A673 (cell line): ENCODE data around the gene NCK1. TPM values are rescaled to one million over a fixed set of nuclear protein-coding genes. Genes with fewer than 3 reads are reported as not detected.
"Not testable (repeated sequence)": the region's sequence is repeated elsewhere in the genome, so short reads cannot be mapped to it uniquely, and the experiment has no call there.

Source experiments
- BruUV-seq: library from RNA; stranded (reverse); fragments of 400-500 nt; replicated peaks from 2 replicates; lab custom pipeline; 2021; lab: Mats Ljungman, UMichigan
- CTCF ChIA-PET: fragments of 300-600 bp; sonication (Branson Sonifier 250); formaldehyde crosslinking; loops from one replicate; lab custom pipeline; 2022; ENCODE audit warnings: antibody characterized with exemption; lab: Charles Lee
- POLR2A ChIA-PET: fragments of 300-600 bp; sonication (Branson Sonifier 250); formaldehyde crosslinking; loops from one replicate; lab custom pipeline; 2022; ENCODE audit warnings: antibody characterized with exemption; ENCODE audit not compliant: low non-redundant PET; lab: Charles Lee
- DNase-seq: peaks from one replicate; pipeline ENCODE4 v3.0.0-alpha.2; 2015; ENCODE audit warnings: low spot score
- H3K27ac ChIP-seq: fragments of 200-600 bp; sonication (generic); 2 replicates; pipeline ENCODE4 v1.5.1; 2016; ENCODE audit warnings: mixed run types, low read depth, mild to moderate bottlenecking, mixed read lengths, antibody characterized with exemption, low read length; ENCODE audit not compliant: poor library complexity, severe bottlenecking
- H3K27me3 ChIP-seq: fragments of 200-600 bp; sonication (generic); replicated peaks from 2 replicates; pipeline ENCODE4 v1.6.1; 2017; ENCODE audit warnings: mixed run types, low read depth, mild to moderate bottlenecking, mixed read lengths, antibody characterized with exemption, low read length; ENCODE audit not compliant: insufficient read depth, poor library complexity
- H3K36me3 ChIP-seq: fragments of 200-600 bp; sonication (generic); 2 replicates; pipeline ENCODE4 v1.6.1; 2016; ENCODE audit warnings: mixed run types, mild to moderate bottlenecking, mixed read lengths, antibody characterized with exemption, low read length; ENCODE audit not compliant: insufficient read depth, poor library complexity, severe bottlenecking
- H3K4me1 ChIP-seq: fragments of 200-600 bp; sonication (generic); 2 replicates; pipeline ENCODE4 v1.6.1; 2017; ENCODE audit warnings: mixed run types, mild to moderate bottlenecking, mixed read lengths, antibody characterized with exemption, low read length; ENCODE audit not compliant: insufficient read depth, poor library complexity, severe bottlenecking
- H3K4me3 ChIP-seq: fragments of 200-600 bp; sonication (generic); 2 replicates; pipeline ENCODE4 v1.5.1; 2016; ENCODE audit warnings: low read depth, mixed run types, mild to moderate bottlenecking, mixed read lengths, low read length; ENCODE audit not compliant: poor library complexity, severe bottlenecking
- H3K9me3 ChIP-seq: fragments of 200-600 bp; sonication (generic); 2 replicates; pipeline ENCODE4 v1.6.1; 2016; ENCODE audit warnings: mixed run types, low read depth, mild to moderate bottlenecking, mixed read lengths, antibody characterized with exemption, low read length; ENCODE audit not compliant: poor library complexity, severe bottlenecking
- EZH2 ChIP-seq: fragments of 200-600 bp; sonication (generic); IDR thresholded peaks from 2 replicates; pipeline ENCODE4 v1.6.1; 2017; ENCODE audit warnings: borderline replicate concordance, low read depth, mild to moderate bottlenecking, mixed read lengths, antibody characterized with exemption, low read length; ENCODE audit not compliant: poor library complexity, severe bottlenecking
- intact Hi-C: fragments of 100-400 bp; cut with micrococcal nuclease; formaldehyde crosslinking; loops from one replicate; pipeline ENCODE4 v1.10.0; 2022; ENCODE audit not compliant: unreplicated experiment
- total RNA-seq: library from RNA; stranded (reverse); gene quantifications from 2 replicates; pipeline ENCODE4 v1.2.3, GENCODE V29; 2021
- TF ChIP-seq, protein P1 (sequence below): fragments of 300-800, 200-600 bp; sonication (generic); conservative IDR thresholded peaks from 2 replicates; pipeline ENCODE4 v1.5.1; 2017; ENCODE audit warnings: low read depth, mild to moderate bottlenecking, antibody characterized with exemption, low read length, moderate library complexity, mixed read lengths

The NCK1 gene
- total RNA-seq, 1 experiment from 2014 or later: 50.2 TPM

DNA sequence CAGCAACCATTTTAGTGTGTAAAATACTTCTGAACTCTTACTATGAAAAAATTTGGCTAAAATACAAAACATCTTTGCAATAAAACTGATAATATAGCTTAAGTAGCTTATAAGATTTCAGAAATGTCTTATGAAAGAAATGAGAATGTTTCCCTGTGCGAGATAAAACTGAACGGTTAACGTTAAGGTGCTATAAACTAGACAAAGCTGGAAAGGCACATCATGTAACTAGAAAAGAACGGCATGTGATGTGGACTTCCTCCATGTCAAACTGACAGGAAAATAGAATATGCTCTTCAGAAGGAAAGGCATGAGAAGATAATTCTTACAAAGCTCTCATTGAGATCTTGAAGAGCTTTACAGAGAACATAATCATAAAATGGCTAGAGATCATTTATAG lies 36.5 kb downstream of the NCK1 start:
- H3K4me3 ChIP-seq: no peak overlapping the region
- no peak for TF ChIP-seq EZH2
- TF ChIP-seq, protein P1, sequence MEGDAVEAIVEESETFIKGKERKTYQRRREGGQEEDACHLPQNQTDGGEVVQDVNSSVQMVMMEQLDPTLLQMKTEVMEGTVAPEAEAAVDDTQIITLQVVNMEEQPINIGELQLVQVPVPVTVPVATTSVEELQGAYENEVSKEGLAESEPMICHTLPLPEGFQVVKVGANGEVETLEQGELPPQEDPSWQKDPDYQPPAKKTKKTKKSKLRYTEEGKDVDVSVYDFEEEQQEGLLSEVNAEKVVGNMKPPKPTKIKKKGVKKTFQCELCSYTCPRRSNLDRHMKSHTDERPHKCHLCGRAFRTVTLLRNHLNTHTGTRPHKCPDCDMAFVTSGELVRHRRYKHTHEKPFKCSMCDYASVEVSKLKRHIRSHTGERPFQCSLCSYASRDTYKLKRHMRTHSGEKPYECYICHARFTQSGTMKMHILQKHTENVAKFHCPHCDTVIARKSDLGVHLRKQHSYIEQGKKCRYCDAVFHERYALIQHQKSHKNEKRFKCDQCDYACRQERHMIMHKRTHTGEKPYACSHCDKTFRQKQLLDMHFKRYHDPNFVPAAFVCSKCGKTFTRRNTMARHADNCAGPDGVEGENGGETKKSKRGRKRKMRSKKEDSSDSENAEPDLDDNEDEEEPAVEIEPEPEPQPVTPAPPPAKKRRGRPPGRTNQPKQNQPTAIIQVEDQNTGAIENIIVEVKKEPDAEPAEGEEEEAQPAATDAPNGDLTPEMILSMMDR: no peak
- intact Hi-C loops: no loop called here
- ChIA-PET POLR2A (interaction anchor here (0.7 kb wide), 1 partner anchor 21 kb away, joined by 4 read pairs; no protein-coding TSS in a partner anchor), CTCF (no interaction called here)
- peaks cover 17% of the 10 kb centered on the region for H3K36me3 ChIP-seq
- peaks cover 38% of the 10 kb centered on the region for H3K4me1 ChIP-seq
- DNase-seq: no peak
- no TSS peak for BruUV-seq
- no peaks in the 10 kb centered on the region for H3K27me3 ChIP-seq
- no peak overlapping the region for H3K27ac ChIP-seq
- H3K9me3 ChIP-seq: peaks cover 15% of the 10 kb centered on the region

DNA sequence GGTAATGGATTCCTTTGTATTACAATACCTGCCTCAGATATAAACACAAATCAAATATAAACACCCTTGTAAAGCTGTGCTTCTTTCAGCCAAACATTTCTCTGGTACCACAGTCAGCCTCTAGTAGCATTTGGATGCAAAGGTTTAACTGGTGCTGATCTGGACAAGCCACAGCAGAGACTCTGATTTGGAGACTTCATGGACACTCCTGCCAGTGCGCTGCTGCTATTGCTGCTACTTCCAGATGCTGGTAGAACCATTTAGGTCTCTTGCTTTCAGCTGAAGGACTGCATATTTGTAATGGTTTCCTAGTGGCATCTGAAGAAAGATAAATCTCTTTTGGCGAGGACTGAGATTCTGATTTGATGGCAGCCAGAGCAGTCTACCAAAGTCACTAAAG lies 36.9 kb downstream of the NCK1 start:
- intact Hi-C loops: no loop called here
- Histone ChIP-seq H3K9me3 (peaks cover 19% of the 10 kb centered on the region), H3K27ac (no peak overlapping the region), H3K27me3 (no peaks in the 10 kb centered on the region), H3K4me1 (peaks cover 36% of the 10 kb centered on the region), H3K4me3 (no peak overlapping the region), H3K36me3 (peaks cover 17% of the 10 kb centered on the region)
- TF ChIP-seq EZH2: no peak
- TF ChIP-seq, protein P1: no peak
- no TSS peak for BruUV-seq
- DNase-seq: no peak
- POLR2A ChIA-PET: interaction anchor here (0.7 kb wide), 1 partner anchor 20 kb away, joined by 4 read pairs; no protein-coding TSS in a partner anchor
- CTCF ChIA-PET: no interaction called here

DNA sequence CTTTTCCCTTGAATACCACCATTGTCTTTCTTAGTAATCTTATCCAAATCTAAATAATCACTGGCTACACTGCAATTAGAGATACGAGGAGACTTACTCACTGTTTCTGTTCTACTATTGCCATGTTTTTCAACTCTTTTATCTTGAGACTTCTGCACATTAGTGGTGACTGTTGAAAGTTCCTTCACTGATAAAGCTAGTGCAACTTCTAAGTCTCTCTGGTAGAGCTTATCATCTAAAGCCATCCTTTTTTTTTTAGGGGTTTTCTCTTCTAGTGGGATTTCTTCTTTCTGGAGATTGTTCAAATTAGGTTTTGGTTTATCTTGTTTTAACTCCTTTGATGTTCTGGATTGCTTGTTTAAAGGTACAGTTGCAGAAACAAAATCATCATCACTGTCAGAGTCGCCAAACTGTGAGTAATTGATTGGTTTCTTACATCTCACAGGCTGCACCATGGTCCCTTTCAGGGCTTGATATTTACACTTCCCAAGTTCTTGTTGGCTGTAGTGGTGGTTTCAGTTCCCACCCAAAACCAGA lies 37.7 kb downstream of the NCK1 start:
- POLR2A ChIA-PET: no interaction called here
- Histone ChIP-seq H3K4me3 (no peak overlapping the region), H3K36me3 (peaks cover 17% of the 10 kb centered on the region), H3K27me3 (no peaks in the 10 kb centered on the region), H3K4me1 (peaks cover 31% of the 10 kb centered on the region), H3K9me3 (peaks cover 26% of the 10 kb centered on the region), H3K27ac (no peak overlapping the region)
- no TSS peak for BruUV-seq
- TF ChIP-seq EZH2: no peak
- TF ChIP-seq, protein P1: no peak
- DNase-seq: no peak
- CTCF ChIA-PET: no interaction called here
- intact Hi-C loops: no loop called here

GRCh38 chr3:136900694-136901093 lies 38.7 kb downstream of the NCK1 start:
- BruUV-seq, H3K27ac ChIP-seq, CTCF ChIA-PET, H3K4me3 ChIP-seq, intact Hi-C loops, DNase-seq, H3K27me3 ChIP-seq, POLR2A ChIA-PET: not testable (repeated sequence)
- Histone ChIP-seq H3K9me3 (peaks cover 32% of the 10 kb centered on the region), H3K36me3 (peaks cover 17% of the 10 kb centered on the region), H3K4me1 (peaks cover 31% of the 10 kb centered on the region)
